H1 (cell line): ENCODE results near the gene GSX1. TPM values are rescaled to one million over a fixed set of nuclear protein-coding genes. Genes with fewer than 3 reads are reported as not detected.
A peak's percentile ranks its signal among the peaks of the same experiment; 100 is the strongest.

Source experiments
- CTCF ChIA-PET: fragments of 300-600 bp; sonication (Branson Sonifier 250); formaldehyde crosslinking; loops from one replicate; lab custom pipeline; 2021; ENCODE audit not compliant: partially characterized antibody; lab: Charles Lee
- POLR2A ChIA-PET: fragments of 300-600 bp; sonication (Branson Sonifier 250); formaldehyde crosslinking; loops from one replicate; lab custom pipeline; 2021; ENCODE audit warnings: inconsistent platforms; ENCODE audit not compliant: partially characterized antibody; lab: Charles Lee
- DNase-seq, 2 experiments: peaks; one replicate each; pipeline versions ENCODE4 v3.0.0 to v3.0.0-alpha.2; 2010 to 2022; ENCODE audit warnings: low spot score in 2 of 2, low read depth in 1 of 2, mixed read lengths in 1 of 2
- FAIRE-seq: peaks from 2 replicates; lab custom pipeline; 2011; peaks lifted over from hg19 to GRCh38; lab: Jason Lieb, UNC
- H2AFZ ChIP-seq: 2 replicates; pipeline ENCODE4 v1.8.1; 2012; ENCODE audit warnings: low read length, inconsistent platforms
- H2AK5ac ChIP-seq: 2 replicates; pipeline ENCODE4 v1.6.1; 2013; ENCODE audit warnings: low read depth, low read length
- H2BK120ac ChIP-seq: replicated peaks from 2 replicates; pipeline ENCODE3; 2013; ENCODE audit warnings: low read depth, low read length, inconsistent platforms
- H2BK12ac ChIP-seq: 2 replicates; pipeline ENCODE4 v1.6.1; 2013; ENCODE audit warnings: low read depth, low read length
- H2BK15ac ChIP-seq: 2 replicates; pipeline ENCODE4 v1.6.1; 2013; ENCODE audit warnings: low read length
- H2BK20ac ChIP-seq: 2 replicates; pipeline ENCODE4 v1.6.1; 2013; ENCODE audit warnings: low read length
- H2BK5ac ChIP-seq: 2 replicates; pipeline ENCODE4 v1.6.1; 2013; ENCODE audit warnings: low read depth, low read length
- H3K14ac ChIP-seq: 2 replicates; pipeline ENCODE4 v1.6.1; 2013; ENCODE audit warnings: inconsistent platforms; ENCODE audit not compliant: insufficient read length
- H3K18ac ChIP-seq: 2 replicates; pipeline ENCODE4 v1.6.1; 2013; ENCODE audit warnings: low read length; ENCODE audit errors: extremely low read depth
- H3K23ac ChIP-seq: 2 replicates; pipeline ENCODE4 v1.6.1; 2013; ENCODE audit warnings: inconsistent platforms; ENCODE audit not compliant: insufficient read length
- H3K23me2 ChIP-seq: 2 replicates; pipeline ENCODE4 v1.6.1; 2013; ENCODE audit warnings: low read depth, low read length
- H3K27ac ChIP-seq: 2 replicates; pipeline ENCODE4 v1.6.1; 2011; ENCODE audit warnings: low read depth, low read length, inconsistent platforms
- H3K27me3 ChIP-seq, 4 experiments: replicated peaks in 1 of 4; 1 replicate in 1 of 4; 2 replicates in 3 of 4; pipeline versions ENCODE4 v1.6.1 to v1.8.1; 2011 to 2013; ENCODE audit warnings: low read length in 3 of 4, mild to moderate bottlenecking in 3 of 4, inconsistent platforms in 2 of 4, mixed read lengths in 2 of 4, moderate library complexity in 1 of 4; ENCODE audit not compliant: control insufficient read depth in 3 of 4, insufficient read depth in 3 of 4; ENCODE audit errors: extremely low read depth in 1 of 4
- H3K36me3 ChIP-seq, 4 experiments: 2 replicates each; pipeline versions ENCODE4 v1.6.1 to v1.8.1; 2011 to 2013; ENCODE audit warnings: mild to moderate bottlenecking in 4 of 4, low read length in 3 of 4, moderate library complexity in 2 of 4, control low read depth in 1 of 4, inconsistent platforms in 1 of 4; ENCODE audit not compliant: insufficient read depth in 4 of 4, control insufficient read depth in 2 of 4
- H3K4ac ChIP-seq: replicated peaks from 2 replicates; pipeline ENCODE3; 2013; ENCODE audit warnings: low read length, low read depth, mixed read lengths, inconsistent platforms; ENCODE audit not compliant: insufficient read length
- H3K4me1 ChIP-seq, 4 experiments: replicated peaks in 1 of 4; 1 replicate in 1 of 4; 2 replicates in 3 of 4; pipeline versions ENCODE4 v1.6.1 to v1.8.1; 2011 to 2013; ENCODE audit warnings: low read length in 3 of 4, inconsistent platforms in 2 of 4, mixed read lengths in 1 of 4; ENCODE audit not compliant: insufficient read depth in 4 of 4, control insufficient read depth in 3 of 4
- H3K4me2 ChIP-seq, 2 experiments: 2 replicates each; pipeline versions ENCODE4 v1.6.1 to v1.8.1; 2011 to 2013; ENCODE audit warnings: low read depth in 2 of 2, low read length in 2 of 2, control low read depth in 1 of 2, inconsistent platforms in 1 of 2, mild to moderate bottlenecking in 1 of 2; ENCODE audit not compliant: insufficient read depth in 1 of 2
- H3K4me3 ChIP-seq, 4 experiments: fragments of 200-600, 300-600 bp in 1 of 4; sonication (generic), shearing (Covaris generic), sonication (Bioruptor Twin) in 1 of 4; 2 replicates each; pipeline versions ENCODE4 v1.5.1 to v1.8.1; 2011 to 2016; ENCODE audit warnings: low read length in 4 of 4, low read depth in 3 of 4, control low read depth in 2 of 4, inconsistent platforms in 2 of 4, mild to moderate bottlenecking in 2 of 4, mixed read lengths in 1 of 4, moderate library complexity in 1 of 4; ENCODE audit not compliant: insufficient read depth in 2 of 4; ENCODE audit errors: extremely low read depth in 1 of 4
- H3K56ac ChIP-seq: replicated peaks from 2 replicates; pipeline ENCODE3; 2013; ENCODE audit warnings: low read depth, mild to moderate bottlenecking, mixed read lengths, low read length, inconsistent platforms; ENCODE audit not compliant: insufficient read length
- H3K79me1 ChIP-seq: 2 replicates; pipeline ENCODE4 v1.6.1; 2013; ENCODE audit warnings: low read depth, low read length, control low read depth
- H3K79me2 ChIP-seq, 2 experiments: 2 replicates each; pipeline versions ENCODE4 v1.6.1 to v1.8.1; 2012 to 2013; ENCODE audit warnings: low read length in 2 of 2, mild to moderate bottlenecking in 2 of 2, inconsistent platforms in 1 of 2; ENCODE audit not compliant: insufficient read depth in 2 of 2, control insufficient read depth in 1 of 2
- H3K9ac ChIP-seq, 4 experiments: replicated peaks in 1 of 4; 1 replicate in 1 of 4; 2 replicates in 3 of 4; pipeline versions ENCODE4 v1.6.1 to v1.8.1; 2011 to 2013; ENCODE audit warnings: low read depth in 3 of 4, low read length in 3 of 4, control low read depth in 2 of 4, mild to moderate bottlenecking in 2 of 4, moderate library complexity in 2 of 4, inconsistent platforms in 1 of 4; ENCODE audit errors: extremely low read depth in 1 of 4
- H3K9me3 ChIP-seq, 2 experiments: 2 replicates each; pipeline versions ENCODE4 v1.6.1 to v1.8.1; 2012 to 2013; ENCODE audit warnings: mild to moderate bottlenecking in 2 of 2, moderate library complexity in 2 of 2, control low read depth in 1 of 2, inconsistent platforms in 1 of 2, low read depth in 1 of 2, low read length in 1 of 2, mixed read lengths in 1 of 2; ENCODE audit not compliant: insufficient read depth in 2 of 2
- H4K20me1 ChIP-seq, 2 experiments: replicated peaks in 1 of 2; 2 replicates each; pipeline versions ENCODE3 to v1.8.1; 2011 to 2013; ENCODE audit warnings: inconsistent platforms in 2 of 2, low read length in 2 of 2, mild to moderate bottlenecking in 1 of 2; ENCODE audit not compliant: insufficient read depth in 2 of 2, control insufficient read depth in 1 of 2
- H4K5ac ChIP-seq: 2 replicates; pipeline ENCODE4 v1.6.1; 2013; ENCODE audit warnings: low read length, low read depth, mixed read lengths, inconsistent platforms; ENCODE audit not compliant: insufficient read length
- H4K8ac ChIP-seq: 2 replicates; pipeline ENCODE4 v1.8.0; 2013; ENCODE audit warnings: mild to moderate bottlenecking, moderate library complexity, low read length, inconsistent platforms; ENCODE audit not compliant: insufficient read depth; ENCODE audit errors: extremely low read depth
- H4K91ac ChIP-seq: replicated peaks from 2 replicates; pipeline ENCODE3; 2013; ENCODE audit warnings: low read length, mixed read lengths, inconsistent platforms; ENCODE audit not compliant: insufficient read length
- BRCA1 ChIP-seq: IDR thresholded peaks from 2 replicates; pipeline ENCODE4 v1.6.1; 2012; ENCODE audit warnings: low read depth, low read length, improper control_type of control experiment
- CBX5 ChIP-seq: fragments of 300-800, 300-1000 bp; sonication (generic); IDR thresholded peaks from 2 replicates; pipeline ENCODE4 v1.7.1; 2016; ENCODE audit warnings: antibody characterized with exemption, low read length, low read depth
- EP300 ChIP-seq, 2 experiments: IDR thresholded peaks; 1 replicate in 1 of 2; 2 replicates in 1 of 2; pipeline ENCODE4 v1.6.1; 2011 to 2012; ENCODE audit warnings: low read depth in 2 of 2, low read length in 2 of 2, mild to moderate bottlenecking in 2 of 2, borderline replicate concordance in 1 of 2, inconsistent platforms in 1 of 2, moderate library complexity in 1 of 2
- MAFK ChIP-seq: IDR thresholded peaks from 2 replicates; pipeline ENCODE4 v1.6.1; 2012; ENCODE audit warnings: low read depth, mild to moderate bottlenecking, improper control_type of control experiment, low read length
- RAD21 ChIP-seq, 2 experiments: IDR thresholded peaks in 1 of 2; conservative IDR thresholded peaks in 1 of 2; 2 replicates each; pipeline ENCODE4 v1.6.1; 2011; ENCODE audit warnings: low read depth in 2 of 2, low read length in 2 of 2, improper control_type of control experiment in 1 of 2, inconsistent platforms in 1 of 2, mild to moderate bottlenecking in 1 of 2, moderate library complexity in 1 of 2
- TAF7 ChIP-seq: optimal IDR thresholded peaks from 2 replicates; pipeline ENCODE3; 2011; ENCODE audit warnings: low read depth, mild to moderate bottlenecking, inconsistent platforms, low read length, moderate library complexity, borderline replicate concordance
- WGBS, 2 experiments: shearing (Covaris generic) in 1 of 2; methylation state at CpG; one replicate each; pipeline versions ENCODE4 v1.1.6 to v1.1.7; 2013 to 2015; ENCODE audit warnings: low lambda C conversion rate in 2 of 2, mixed read lengths in 2 of 2, inconsistent platforms in 1 of 2, low coverage in 1 of 2, missing lambda C conversion rate in 1 of 2; ENCODE audit not compliant: insufficient replicate concordance in 2 of 2, insufficient coverage in 1 of 2, insufficient read length in 1 of 2; ENCODE audit errors: extremely low coverage in 1 of 2, missing lambda C conversion rate in 1 of 2; 5-methylcytosine and 5-hydroxymethylcytosine counted together
- polyA plus RNA-seq, 7 experiments: library from polyadenylated mRNA; depleted of rRNA in 3 of 7; stranded (reverse) in 5 of 7; unstranded in 2 of 7; fragments of >200 nt in 5 of 7; fragments of 200-250 nt in 2 of 7; gene quantifications; 1 replicate in 5 of 7; 2 replicates in 1 of 7; 4 replicates in 1 of 7; pipeline versions ENCODE4 v1.2.1 to v1.2.3, GENCODE V29; 2011 to 2013; ENCODE audit warnings: missing spikeins in 2 of 7, mixed read lengths in 2 of 7
- total RNA-seq: library from RNA; stranded (reverse); fragmentation: NEBNext Ultra II Directional; extraction: Animal tissue kit (Norgen Biotek cat#: 25700); gene quantifications from 2 replicates; pipeline ENCODE4 v1.2.1, GENCODE V29; 2021
- TF ChIP-seq, protein P1 (sequence below), 3 experiments: IDR thresholded peaks; 1 replicate in 2 of 3; 2 replicates in 1 of 3; pipeline versions ENCODE4 v1.5.1 to v1.6.1; 2011; ENCODE audit warnings: low read length in 3 of 3, mild to moderate bottlenecking in 3 of 3, inconsistent platforms in 2 of 3, low read depth in 1 of 3, moderate library complexity in 1 of 3; ENCODE audit not compliant: insufficient read depth in 1 of 3; ENCODE audit errors: control extremely low read depth in 1 of 3
- TF ChIP-seq, protein P2 (sequence below): IDR thresholded peaks from 2 replicates; pipeline ENCODE4 v1.6.1; 2012; ENCODE audit warnings: inconsistent platforms

The GSX1 gene
- total and polyA plus RNA-seq, 2 of the 8 experiments (the other 6 are each of a cell fraction or from before 2014, with no cell fraction given), result not detected

- H3K4me1 ChIP-seq, result peaks cover 8 to 42% (median 29%) of the 10 kb centered on the region in 4 experiments
- peaks cover 8% of the 10 kb centered on the region; the same call in 1 of the 2 replicates for H3K23me2 ChIP-seq
- H3K23ac ChIP-seq, result no peak overlapping the region
- H3K79me1 ChIP-seq, result no peaks in the 10 kb centered on the region
- no peaks in the 10 kb centered on the region for H3K9me3 ChIP-seq
- no peak overlapping the region for H2BK120ac ChIP-seq
- H3K14ac ChIP-seq, result no peak overlapping the region
- no peak overlapping the region for H3K4ac ChIP-seq
- no peak overlapping the region for H3K56ac ChIP-seq
- POLR2A ChIA-PET, result interaction anchor here (1.0 to 2.1 kb wide), 2 partner anchors 10 to 172 kb away, joined by 3 to 6 read pairs; partner anchors contain the start of gene CDX2
- peak overlapping the region; percentile 61 for H2AFZ ChIP-seq
- no peak overlapping the region for H4K5ac ChIP-seq
- no peak overlapping the region for H3K9ac ChIP-seq
- CTCF ChIA-PET, result interaction anchor here (0.6 to 23.4 kb wide), 19 partner anchors 10 to 424 kb away, joined by 3 to 345 read pairs (median 5); no protein-coding TSS in a partner anchor
- H3K27me3 ChIP-seq, result peaks cover 80 to 92% (median 89%) of the 10 kb centered on the region in 4 experiments
- FAIRE-seq (no peak), DNase-seq (peak in 1 of 2 experiments; percentile 80)
- H2BK12ac ChIP-seq, result no peak overlapping the region
- H4K20me1 ChIP-seq, result peaks cover 13 to 39% of the 10 kb centered on the region in 2 experiments
- H4K8ac ChIP-seq, result no peak overlapping the region
- 2% methylated on average over 21 of the region's 24 CpGs; no CpG with 5 or more reads in 1 of the 2 experiments for WGBS, 2 experiments
- H2AK5ac ChIP-seq, result no peak overlapping the region
- H3K18ac ChIP-seq, result no peak overlapping the region; the same call in 1 of the 2 replicates
- H3K79me2 ChIP-seq, result no peaks in the 10 kb centered on the region
- H3K36me3 ChIP-seq, result peaks cover 0 to 4% (median 0%) of the 10 kb centered on the region in 4 experiments; a peak in 1 of 8 replicates
- peak overlapping the region; percentile 29 to 65 (median 54) for H3K4me3 ChIP-seq
- H2BK15ac ChIP-seq, result no peak overlapping the region
- H2BK5ac ChIP-seq, result no peak overlapping the region
- H4K91ac ChIP-seq, result no peak overlapping the region
- H2BK20ac ChIP-seq, result no peak overlapping the region
- peak overlapping the region; percentile 77 to 81 for H3K4me2 ChIP-seq
- H3K27ac ChIP-seq, result no peak overlapping the region
- TF ChIP-seq BRCA1, result no peak
- TF ChIP-seq, protein P1, sequence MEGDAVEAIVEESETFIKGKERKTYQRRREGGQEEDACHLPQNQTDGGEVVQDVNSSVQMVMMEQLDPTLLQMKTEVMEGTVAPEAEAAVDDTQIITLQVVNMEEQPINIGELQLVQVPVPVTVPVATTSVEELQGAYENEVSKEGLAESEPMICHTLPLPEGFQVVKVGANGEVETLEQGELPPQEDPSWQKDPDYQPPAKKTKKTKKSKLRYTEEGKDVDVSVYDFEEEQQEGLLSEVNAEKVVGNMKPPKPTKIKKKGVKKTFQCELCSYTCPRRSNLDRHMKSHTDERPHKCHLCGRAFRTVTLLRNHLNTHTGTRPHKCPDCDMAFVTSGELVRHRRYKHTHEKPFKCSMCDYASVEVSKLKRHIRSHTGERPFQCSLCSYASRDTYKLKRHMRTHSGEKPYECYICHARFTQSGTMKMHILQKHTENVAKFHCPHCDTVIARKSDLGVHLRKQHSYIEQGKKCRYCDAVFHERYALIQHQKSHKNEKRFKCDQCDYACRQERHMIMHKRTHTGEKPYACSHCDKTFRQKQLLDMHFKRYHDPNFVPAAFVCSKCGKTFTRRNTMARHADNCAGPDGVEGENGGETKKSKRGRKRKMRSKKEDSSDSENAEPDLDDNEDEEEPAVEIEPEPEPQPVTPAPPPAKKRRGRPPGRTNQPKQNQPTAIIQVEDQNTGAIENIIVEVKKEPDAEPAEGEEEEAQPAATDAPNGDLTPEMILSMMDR (IDR thresholded peaks at IDR 0.05; ENCODE audit: control extremely low read depth in 1 of 3, insufficient read depth in 1 of 3, low read depth in 1 of 3, low read length in 3 of 3), result peak in 2 of 3 experiments; percentile 51 to 54; a peak in 3 of 4 replicates
- TF ChIP-seq CBX5, result no peak
- no peak for TF ChIP-seq TAF7
- TF ChIP-seq, protein P2, sequence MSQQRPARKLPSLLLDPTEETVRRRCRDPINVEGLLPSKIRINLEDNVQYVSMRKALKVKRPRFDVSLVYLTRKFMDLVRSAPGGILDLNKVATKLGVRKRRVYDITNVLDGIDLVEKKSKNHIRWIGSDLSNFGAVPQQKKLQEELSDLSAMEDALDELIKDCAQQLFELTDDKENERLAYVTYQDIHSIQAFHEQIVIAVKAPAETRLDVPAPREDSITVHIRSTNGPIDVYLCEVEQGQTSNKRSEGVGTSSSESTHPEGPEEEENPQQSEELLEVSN, result no peak
- TF ChIP-seq MAFK, result no peak
- peak; percentile 18 to 43; a peak in 2 of 4 replicates for TF ChIP-seq RAD21 (IDR thresholded peaks at IDR 0.05 in 1 of 2, conservative IDR thresholded peaks at IDR 0.05 in 1 of 2; ENCODE audit: low read depth in 2 of 2, low read length in 2 of 2)
- 0 out of 3 replicates have a peak, but pooled peaks of 1 of the 2 experiments have one; percentile 12 for TF ChIP-seq EP300 (IDR thresholded peaks at IDR 0.05; ENCODE audit: borderline replicate concordance in 1 of 2, low read depth in 2 of 2, low read length in 2 of 2)
Observed at GRCh38 chr13:27797228-27797624, 4.9 kb downstream of the GSX1 start.
